Activated CD4-positive, alpha-beta T cell treated with anti-CD3 and anti-CD28 coated beads for 1 hour (primary cell): Measurements from ENCODE around the gene HMCN2.

Experiments used
- DNase-seq: peaks from one replicate; pipeline ENCODE4 v3.0.0-alpha.2; 2020

The HMCN2 gene

GRCh38 chr9:130347931-130348330 is 82.4 kb downstream of the HMCN2 start:
- DNase-seq: no peak

GRCh38 chr9:130348341-130348740 is 82.8 kb downstream of the HMCN2 start:
- no peak for DNase-seq

GRCh38 chr9:130348881-130349280 is 83.3 kb downstream of the HMCN2 start:
- no peak for DNase-seq

GRCh38 chr9:130349398-130349797 is 83.8 kb downstream of the HMCN2 start:
- DNase-seq: no peak

- no peak for DNase-seq
Observed at GRCh38 chr9:130351343-130351742, 85.8 kb downstream of the HMCN2 start.

GRCh38 chr9:130352081-130352480 is 86.5 kb downstream of the HMCN2 start:
- no peak for DNase-seq

- DNase-seq: no peak
Observed at GRCh38 chr9:130352586-130353285, 87.2 kb downstream of the HMCN2 start.

- DNase-seq: no peak
Observed at GRCh38 chr9:130354378-130354777, 88.8 kb downstream of the HMCN2 start.

GRCh38 chr9:130354806-130355205 is 89.2 kb downstream of the HMCN2 start:
- no peak for DNase-seq

GRCh38 chr9:130356033-130356432 is 90.5 kb downstream of the HMCN2 start:
- DNase-seq: no peak

GRCh38 chr9:130356877-130357584 is 91.5 kb downstream of the HMCN2 start:
- no peak for DNase-seq

GRCh38 chr9:130358928-130359327 is 93.4 kb downstream of the HMCN2 start:
- DNase-seq: no peak

- DNase-seq: no peak
Observed at GRCh38 chr9:130359819-130360218, 94.3 kb downstream of the HMCN2 start.

GRCh38 chr9:130360672-130361071 is 95.1 kb downstream of the HMCN2 start:
- no peak for DNase-seq

- no peak for DNase-seq
Observed at GRCh38 chr9:130361873-130362362, 96.4 kb downstream of the HMCN2 start.

GRCh38 chr9:130362691-130363090 is 97.1 kb downstream of the HMCN2 start:
- no peak for DNase-seq

- no peak for DNase-seq
Observed at GRCh38 chr9:130363755-130364404, 98.3 kb downstream of the HMCN2 start.

GRCh38 chr9:130364619-130365322 is 99.2 kb downstream of the HMCN2 start:
- no peak for DNase-seq

GRCh38 chr9:130365323-130365721 is 99.8 kb downstream of the HMCN2 start:
- DNase-seq: no peak

GRCh38 chr9:130366072-130366471 is 100.5 kb downstream of the HMCN2 start:
- no peak for DNase-seq

GRCh38 chr9:130366888-130367550 is 101.5 kb downstream of the HMCN2 start:
- DNase-seq: no peak

- DNase-seq: no peak
Observed at GRCh38 chr9:130368631-130369103, 103.1 kb downstream of the HMCN2 start.

- DNase-seq: no peak
Observed at GRCh38 chr9:130370226-130370625, 104.7 kb downstream of the HMCN2 start.
